Measurements from ENCODE around the gene FBXW12. TPM values are rescaled to one million over a fixed set of nuclear protein-coding genes. Genes with fewer than 3 reads are reported as not detected.

Gene FBXW12
- total and polyA plus RNA-seq, 3 donors from 2014 or later: 0.81 to 2.0 (median 0.98) TPM

GRCh38 chr3:48387634-48388033, 15.6 kb downstream of the FBXW12 start:
- intact Hi-C loops (cut with DNase I; ENCODE audit: low total_unique reads): no loop called here
- Histone ChIP-seq H3K9me3 (no peaks in the 10 kb centered on the region), H3K27me3 (no peaks in the 10 kb centered on the region), H3K4me3 (no peak overlapping the region), H3K36me3 (ENCODE audit: low read depth, missing control alignments) (no peaks in the 10 kb centered on the region), H3K27ac (no peak overlapping the region), H3K4me1 (no peaks in the 10 kb centered on the region)
- DNase-seq: no peak
- no peak for TF ChIP-seq POLR2A (IDR thresholded peaks at IDR 0.05)
- no peak for TF ChIP-seq CTCF (IDR thresholded peaks at IDR 0.05)

GRCh38 chr3:48388966-48389365, 16.9 kb downstream of the FBXW12 start:
- TF ChIP-seq POLR2A (IDR thresholded peaks at IDR 0.05) (no peak), CTCF (IDR thresholded peaks at IDR 0.05) (no peak)
- H3K4me1 ChIP-seq: no peaks in the 10 kb centered on the region
- DNase-seq: no peak
- no peaks in the 10 kb centered on the region for H3K27me3 ChIP-seq
- no peak overlapping the region for H3K27ac ChIP-seq
- intact Hi-C loops (cut with DNase I; ENCODE audit: low total_unique reads): no loop called here
- H3K9me3 ChIP-seq: no peaks in the 10 kb centered on the region
- H3K36me3 ChIP-seq (ENCODE audit: low read depth, missing control alignments): no peaks in the 10 kb centered on the region
- WGBS, 2 donors: 75% methylated on average over 2 of the region's 2 CpGs
- no peak overlapping the region for H3K4me3 ChIP-seq

GRCh38 chr3:48394391-48394790, 22.4 kb downstream of the FBXW12 start:
- intact Hi-C loops (cut with DNase I; ENCODE audit: low total_unique reads): no loop called here

GRCh38 chr3:48395714-48396113, 23.7 kb downstream of the FBXW12 start:
- WGBS, 2 donors: 73 to 86% methylated on average over 3 of the region's 3 CpGs
- intact Hi-C loops (cut with DNase I; ENCODE audit: low total_unique reads): no loop called here
- no peaks in the 10 kb centered on the region for H3K36me3 ChIP-seq (ENCODE audit: low read depth, missing control alignments)
- no peaks in the 10 kb centered on the region for H3K27me3 ChIP-seq
- no peaks in the 10 kb centered on the region for H3K9me3 ChIP-seq
- TF ChIP-seq CTCF (IDR thresholded peaks at IDR 0.05) (no peak), POLR2A (IDR thresholded peaks at IDR 0.05) (no peak)
- H3K4me3 ChIP-seq: no peak overlapping the region
- no peaks in the 10 kb centered on the region for H3K4me1 ChIP-seq
- no peak overlapping the region for H3K27ac ChIP-seq
- no peak for DNase-seq

More at GRCh38 chr3:48394391-48394790, 22.4 kb downstream of the FBXW12 start:
- TF ChIP-seq POLR2A (IDR thresholded peaks at IDR 0.05): no peak
- TF ChIP-seq CTCF (IDR thresholded peaks at IDR 0.05): no peak
- no peaks in the 10 kb centered on the region for H3K36me3 ChIP-seq (ENCODE audit: low read depth, missing control alignments)
- no peak overlapping the region for H3K27ac ChIP-seq
- no peak overlapping the region for H3K4me3 ChIP-seq
- DNase-seq: no peak
- 88 to 90% methylated on average over 2 of the region's 2 CpGs for WGBS, 2 donors
- H3K9me3 ChIP-seq: no peaks in the 10 kb centered on the region
- H3K27me3 ChIP-seq: no peaks in the 10 kb centered on the region
- H3K4me1 ChIP-seq: no peaks in the 10 kb centered on the region

Data from testis (tissue), 3 donors.